Endothelial cell of hepatic sinusoid (primary cell): ENCODE results near the gene DAB2IP.

Source experiments
- in situ Hi-C: cut with HindIII; loops from 2 replicates; pipeline ENCODE4 v1.10.0; 2017; ENCODE audit warnings: low sequenced_read_pairs

DAB2IP gene

GRCh38 chr9:121625590-121625989 lies 25.8 kb upstream of the DAB2IP start:
- in situ Hi-C loops, result no loop called here

GRCh38 chr9:121626012-121626411 lies 25.4 kb upstream of the DAB2IP start:
- in situ Hi-C loops, result no loop called here

- in situ Hi-C loops, result no loop called here
These were observed 24.0 kb upstream of the DAB2IP start for GRCh38 chr9:121627427-121627826.

- in situ Hi-C loops, result no loop called here
These were observed 23.0 kb upstream of the DAB2IP start for GRCh38 chr9:121628401-121628800.

- in situ Hi-C loops, result no loop called here
These were observed 20.3 kb upstream of the DAB2IP start for GRCh38 chr9:121631115-121631514.

GRCh38 chr9:121631978-121632418 lies 19.4 kb upstream of the DAB2IP start:
- in situ Hi-C loops, result no loop called here

GRCh38 chr9:121633119-121633714 lies 18.2 kb upstream of the DAB2IP start:
- in situ Hi-C loops, result no loop called here

- in situ Hi-C loops, result no loop called here
These were observed 17.7 kb upstream of the DAB2IP start for GRCh38 chr9:121633736-121634135.

GRCh38 chr9:121634329-121635261 lies 16.8 kb upstream of the DAB2IP start:
- in situ Hi-C loops, result no loop called here

- in situ Hi-C loops, result no loop called here
These were observed 16.0 kb upstream of the DAB2IP start for GRCh38 chr9:121635300-121635876.

- in situ Hi-C loops, result no loop called here
These were observed 15.0 kb upstream of the DAB2IP start for GRCh38 chr9:121636341-121636865.

- in situ Hi-C loops, result no loop called here
These were observed 14.3 kb upstream of the DAB2IP start for GRCh38 chr9:121636978-121637712.

GRCh38 chr9:121637713-121638220 lies 13.7 kb upstream of the DAB2IP start:
- in situ Hi-C loops, result no loop called here

GRCh38 chr9:121638399-121638798 lies 13.0 kb upstream of the DAB2IP start:
- in situ Hi-C loops, result no loop called here

- in situ Hi-C loops, result no loop called here
These were observed 12.4 kb upstream of the DAB2IP start for GRCh38 chr9:121638901-121639592.

GRCh38 chr9:121639619-121640018 lies 11.8 kb upstream of the DAB2IP start:
- in situ Hi-C loops, result no loop called here

GRCh38 chr9:121640076-121640475 lies 11.4 kb upstream of the DAB2IP start:
- in situ Hi-C loops, result no loop called here

- in situ Hi-C loops, result no loop called here
These were observed 10.8 kb upstream of the DAB2IP start for GRCh38 chr9:121640491-121641223.

- in situ Hi-C loops, result no loop called here
These were observed 10.2 kb upstream of the DAB2IP start for GRCh38 chr9:121641224-121641611.
